RWPE1 (cell line): ENCODE data around the gene ATP8B4.
A peak's percentile ranks its signal among the peaks of the same experiment; 100 is the strongest.

ENCODE experiments used
- CTCF ChIA-PET: fragments of 350-600 bp; sonication (Branson Sonifier 250); formaldehyde crosslinking; extraction: SDS; loops from one replicate; lab custom pipeline; 2021; lab: Yijun Ruan, JAX
- POLR2A ChIA-PET: fragments of 400-600 bp; formaldehyde crosslinking; extraction: SDS; loops from one replicate; lab custom pipeline; 2020; ENCODE audit warnings: antibody characterized with exemption; ENCODE audit not compliant: low non-redundant PET; lab: Yijun Ruan, JAX
- DNase-seq: peaks from one replicate; pipeline ENCODE4 v3.0.0; 2012; ENCODE audit warnings: low spot score
- H3K27ac ChIP-seq: fragments of 450-650 bp; 2 replicates; pipeline ENCODE4 v1.5.1; 2017
- TF ChIP-seq, protein P1 (sequence below): fragments of 450-650 bp; conservative IDR thresholded peaks from 2 replicates; pipeline ENCODE4 v1.5.1; 2017; ENCODE audit warnings: low read depth, mild to moderate bottlenecking

ATP8B4 gene

GRCh38 chr15:50046159-50046558, 72.9 kb downstream of the ATP8B4 start:
- ChIA-PET POLR2A (no interaction called here), CTCF (no interaction called here)

GRCh38 chr15:50044904-50045303, 74.1 kb downstream of the ATP8B4 start:
- CTCF ChIA-PET, result no interaction called here
- TF ChIP-seq, protein P1, sequence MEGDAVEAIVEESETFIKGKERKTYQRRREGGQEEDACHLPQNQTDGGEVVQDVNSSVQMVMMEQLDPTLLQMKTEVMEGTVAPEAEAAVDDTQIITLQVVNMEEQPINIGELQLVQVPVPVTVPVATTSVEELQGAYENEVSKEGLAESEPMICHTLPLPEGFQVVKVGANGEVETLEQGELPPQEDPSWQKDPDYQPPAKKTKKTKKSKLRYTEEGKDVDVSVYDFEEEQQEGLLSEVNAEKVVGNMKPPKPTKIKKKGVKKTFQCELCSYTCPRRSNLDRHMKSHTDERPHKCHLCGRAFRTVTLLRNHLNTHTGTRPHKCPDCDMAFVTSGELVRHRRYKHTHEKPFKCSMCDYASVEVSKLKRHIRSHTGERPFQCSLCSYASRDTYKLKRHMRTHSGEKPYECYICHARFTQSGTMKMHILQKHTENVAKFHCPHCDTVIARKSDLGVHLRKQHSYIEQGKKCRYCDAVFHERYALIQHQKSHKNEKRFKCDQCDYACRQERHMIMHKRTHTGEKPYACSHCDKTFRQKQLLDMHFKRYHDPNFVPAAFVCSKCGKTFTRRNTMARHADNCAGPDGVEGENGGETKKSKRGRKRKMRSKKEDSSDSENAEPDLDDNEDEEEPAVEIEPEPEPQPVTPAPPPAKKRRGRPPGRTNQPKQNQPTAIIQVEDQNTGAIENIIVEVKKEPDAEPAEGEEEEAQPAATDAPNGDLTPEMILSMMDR, result no peak
- POLR2A ChIA-PET, result no interaction called here
- DNase-seq, result no peak
- no peak overlapping the region for H3K27ac ChIP-seq

More at GRCh38 chr15:50046159-50046558, 72.9 kb downstream of the ATP8B4 start:
- TF ChIP-seq, protein P1, result no peak
- no peak for DNase-seq
- H3K27ac ChIP-seq, result no peak overlapping the region

DNA sequence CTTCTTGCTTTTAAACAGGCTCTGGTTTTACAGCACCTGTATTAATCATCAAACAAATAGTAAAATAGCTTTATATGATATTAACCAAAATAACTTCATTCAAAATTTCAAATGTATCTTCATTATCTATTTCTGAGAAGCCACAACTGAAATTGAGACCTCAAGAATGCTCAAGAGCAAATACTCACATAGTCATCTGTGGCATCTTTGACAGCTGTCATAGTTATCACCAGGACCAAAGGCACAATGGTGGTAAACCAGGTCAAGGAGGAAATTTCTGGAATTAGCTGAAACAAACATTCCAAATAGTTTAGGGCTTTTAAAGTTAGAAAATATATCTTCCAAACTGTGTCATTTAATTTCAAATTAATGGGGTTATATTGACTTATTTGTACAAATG, 74.6 kb downstream of the ATP8B4 start:
- POLR2A ChIA-PET, result no interaction called here
- CTCF ChIA-PET, result no interaction called here

DNA sequence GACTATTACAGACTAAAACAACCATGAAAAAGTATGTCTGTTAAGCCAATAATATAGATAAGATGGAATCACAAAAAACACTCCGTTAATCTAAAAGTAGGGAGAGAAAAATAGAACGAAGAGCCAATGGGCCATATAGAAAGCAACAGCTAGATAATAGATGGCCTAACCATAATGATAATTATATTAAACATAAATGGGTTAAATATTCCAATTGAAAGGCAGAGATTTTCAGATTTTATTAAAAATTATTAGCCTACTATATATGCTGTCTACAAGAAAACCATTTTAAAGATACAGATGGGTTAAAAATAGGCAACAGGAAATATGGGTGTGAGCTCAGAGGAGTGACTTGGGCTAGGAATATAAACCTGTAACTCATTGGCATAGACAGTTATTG, 76.3 kb downstream of the ATP8B4 start:
- no peak overlapping the region for H3K27ac ChIP-seq
- TF ChIP-seq, protein P1, result no peak
- ChIA-PET CTCF (no interaction called here), POLR2A (no interaction called here)
- DNase-seq, result no peak

More for the DNA sequence above, 74.6 kb downstream of the ATP8B4 start:
- TF ChIP-seq, protein P1, result no peak
- DNase-seq, result no peak
- no peak overlapping the region for H3K27ac ChIP-seq

GRCh38 chr15:50030456-50030855, 88.6 kb downstream of the ATP8B4 start:
- TF ChIP-seq, protein P1, result no peak
- no peak for DNase-seq
- ChIA-PET POLR2A (no interaction called here), CTCF (interaction anchor here (0.6 kb wide), 1 partner anchor 12 kb away, joined by 3 read pairs; no protein-coding TSS in a partner anchor)
- H3K27ac ChIP-seq, result no peak overlapping the region

- TF ChIP-seq, protein P1, result no peak
- peak; percentile 42 for DNase-seq
- ChIA-PET CTCF (interaction anchor here (0.6 kb wide), 1 partner anchor 1222 kb away, joined by 3 read pairs; no protein-coding TSS in a partner anchor), POLR2A (no interaction called here)
- no peak overlapping the region for H3K27ac ChIP-seq
Observed at GRCh38 chr15:50028326-50028725, 90.7 kb downstream of the ATP8B4 start.
